WTC11 (cell line): ENCODE results near the gene IL17RE. TPM values are rescaled to one million over a fixed set of nuclear protein-coding genes. Genes with fewer than 3 reads are reported as not detected.

ENCODE experiments used
- ATAC-seq: fragments of 200-7000 bp; cut with Tn5 transposase; 2 replicates; pipeline ENCODE4 v1.10.0; 2021; ENCODE audit warnings: mild to moderate bottlenecking, moderate library complexity
- CTCF ChIA-PET: fragments of 300-600 bp; sonication (Branson Sonifier 250); formaldehyde crosslinking; loops from one replicate; lab custom pipeline; 2021; ENCODE audit warnings: antibody characterized with exemption; lab: Charles Lee
- POLR2A ChIA-PET: fragments of 350-600 bp; sonication (Branson Sonifier 250); formaldehyde crosslinking; loops from one replicate; lab custom pipeline; 2021; ENCODE audit warnings: antibody characterized with exemption; lab: Charles Lee
- DNase-seq: peaks from one replicate; pipeline ENCODE4 v3.0.0; 2021; ENCODE audit warnings: low spot score
- H3K27ac Mint-ChIP-seq: 2 replicates; pipeline ENCODE4 v1.8.0; 2021; ENCODE audit warnings: mixed read lengths
- H3K27me3 Mint-ChIP-seq: 2 replicates; pipeline ENCODE4 v1.8.0; 2021; ENCODE audit warnings: low read depth, mild to moderate bottlenecking, moderate library complexity, mixed read lengths
- H3K36me3 Mint-ChIP-seq: 2 replicates; pipeline ENCODE4 v1.8.0; 2021; ENCODE audit warnings: mixed read lengths
- H3K4me1 Mint-ChIP-seq: 2 replicates; pipeline ENCODE4 v1.8.0; 2022; ENCODE audit warnings: mixed read lengths
- H3K4me3 Mint-ChIP-seq: 2 replicates; pipeline ENCODE4 v1.8.0; 2021; ENCODE audit warnings: mild to moderate bottlenecking, moderate library complexity, mixed read lengths
- H3K9me3 Mint-ChIP-seq: 2 replicates; pipeline ENCODE4 v1.8.0; 2021; ENCODE audit warnings: mixed read lengths
- ARID4B ChIP-seq: sonication (generic); formaldehyde crosslinking; IDR thresholded peaks from 2 replicates; pipeline ENCODE4 v1.8.0; 2023; ENCODE audit warnings: missing genetic modification reagents, mild to moderate bottlenecking, borderline replicate concordance
- EMX1 ChIP-seq: fragments of 250-450 bp; sonication (Bioruptor Pico); IDR thresholded peaks from 2 replicates; pipeline ENCODE4 v1.8.0; 2021; ENCODE audit warnings: mild to moderate bottlenecking
- ESRRA ChIP-seq: sonication (generic); formaldehyde crosslinking; IDR thresholded peaks from 2 replicates; pipeline ENCODE4 v1.8.1; 2022; ENCODE audit warnings: mild to moderate bottlenecking, missing genetic modification reagents, borderline replicate concordance
- FOXP4 ChIP-seq: sonication (generic); formaldehyde crosslinking; IDR thresholded peaks from 2 replicates; pipeline ENCODE4 v1.8.0; 2022; ENCODE audit warnings: mild to moderate bottlenecking, missing genetic modification reagents
- HMGXB4 ChIP-seq: sonication (generic); formaldehyde crosslinking; IDR thresholded peaks from 2 replicates; pipeline ENCODE4 v1.8.1; 2023; ENCODE audit warnings: mild to moderate bottlenecking, moderate library complexity, missing genetic modification reagents
- NR1H2 ChIP-seq: sonication (generic); formaldehyde crosslinking; IDR thresholded peaks from 2 replicates; pipeline ENCODE4 v1.9.0; 2021; ENCODE audit warnings: mild to moderate bottlenecking, moderate library complexity, missing genetic modification reagents
- PREB ChIP-seq: sonication (generic); formaldehyde crosslinking; IDR thresholded peaks from 2 replicates; pipeline ENCODE4 v1.8.1; 2022; ENCODE audit warnings: mild to moderate bottlenecking, missing genetic modification reagents, moderate library complexity, borderline replicate concordance
- SP1 ChIP-seq: sonication (generic); formaldehyde crosslinking; conservative IDR thresholded peaks from 2 replicates; pipeline ENCODE4 v1.8.1; 2022; ENCODE audit warnings: missing genetic modification reagents
- STAT6 ChIP-seq: sonication (generic); formaldehyde crosslinking; conservative IDR thresholded peaks from 2 replicates; pipeline ENCODE4 v1.8.1; 2023; ENCODE audit warnings: mild to moderate bottlenecking, low read depth, missing genetic modification reagents, moderate library complexity
- TP53 ChIP-seq: sonication (generic); formaldehyde crosslinking; IDR thresholded peaks from 2 replicates; pipeline ENCODE4 v1.8.1; 2023; ENCODE audit warnings: mild to moderate bottlenecking, missing genetic modification reagents
- ZBTB43 ChIP-seq: sonication (generic); formaldehyde crosslinking; IDR thresholded peaks from 2 replicates; pipeline ENCODE4 v1.8.1; 2023; ENCODE audit warnings: mild to moderate bottlenecking, missing genetic modification reagents
- ZNF317 ChIP-seq: sonication (generic); formaldehyde crosslinking; IDR thresholded peaks from 2 replicates; pipeline ENCODE4 v1.8.1; 2023; ENCODE audit warnings: low read depth, mild to moderate bottlenecking, moderate library complexity, missing genetic modification reagents, borderline replicate concordance
- total RNA-seq: library from RNA; stranded (reverse); gene quantifications from 3 replicates; pipeline ENCODE4 v1.2.3, GENCODE V29; 2021

Gene IL17RE
- total RNA-seq, 1 experiment from 2014 or later = 4.2 TPM

- no peak for DNase-seq
- CTCF ChIA-PET = no interaction called here
- Mint-ChIP-seq H3K27ac (no peak overlapping the region), H3K36me3 (peaks cover 22% of the 10 kb centered on the region), H3K27me3 (peaks cover 7% of the 10 kb centered on the region), H3K4me3 (no peak overlapping the region), H3K9me3 (no peaks in the 10 kb centered on the region), H3K4me1 (peaks cover 8% of the 10 kb centered on the region)
- no peak for TF ChIP-seq FOXP4 (CRISPR knock-in tag)
- no peak for TF ChIP-seq NR1H2
- no peak for TF ChIP-seq ZBTB43
- TF ChIP-seq ESRRA (CRISPR knock-in tag) = no peak
- TF ChIP-seq SP1 = no peak
- TF ChIP-seq PREB (CRISPR knock-in tag) = no peak
- no peak for TF ChIP-seq STAT6 (CRISPR knock-in tag)
- TF ChIP-seq ZNF317 (CRISPR knock-in tag) = no peak
- TF ChIP-seq TP53 = no peak
- no peak for TF ChIP-seq HMGXB4 (CRISPR knock-in tag)
- TF ChIP-seq ARID4B (CRISPR knock-in tag) = no peak
- TF ChIP-seq EMX1 (CRISPR knock-in tag) = no peak
- POLR2A ChIA-PET = no interaction called here
- no peak for ATAC-seq
These were observed 13.2 kb upstream of the IL17RE start for GRCh38 chr3:9889405-9889804.
